LNCAP (cell line): ENCODE measurements around the gene OAF.

Experiments
- TF ChIP-seq, protein P1 (sequence below): fragments of 450-650 bp; IDR thresholded peaks from 2 replicates; pipeline ENCODE4 v1.5.1; 2017; ENCODE audit warnings: mild to moderate bottlenecking

Gene OAF

DNA sequence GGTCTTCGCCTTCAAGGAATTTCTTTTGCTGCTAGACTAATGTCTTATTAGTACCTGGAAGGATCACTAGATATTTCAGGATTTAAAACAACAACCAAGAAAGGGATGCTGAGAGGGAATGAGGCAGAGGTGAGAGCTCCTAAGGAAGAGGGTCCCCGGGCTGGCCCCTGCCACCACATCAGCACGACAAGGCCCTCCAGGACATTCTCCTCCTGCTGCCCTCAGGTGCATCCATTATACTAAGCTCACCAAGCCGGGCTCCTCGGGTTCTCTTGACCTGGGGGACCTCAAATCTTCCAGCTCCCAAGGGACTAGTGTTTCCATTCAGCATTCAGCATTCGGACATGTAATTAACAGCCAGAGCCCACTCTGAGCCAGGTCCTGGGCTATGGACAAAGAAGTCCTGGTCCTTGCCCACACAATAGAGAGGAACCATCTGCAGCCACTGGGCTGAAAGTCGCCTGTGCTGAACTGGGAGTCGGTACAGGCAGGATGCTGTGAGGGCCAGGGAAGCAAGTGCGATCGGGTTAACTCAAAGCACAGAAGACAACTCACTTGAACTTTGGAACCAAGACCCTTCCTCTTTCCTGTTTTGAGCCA, 29.4 kb upstream of the OAF start:
- TF ChIP-seq, protein P1, sequence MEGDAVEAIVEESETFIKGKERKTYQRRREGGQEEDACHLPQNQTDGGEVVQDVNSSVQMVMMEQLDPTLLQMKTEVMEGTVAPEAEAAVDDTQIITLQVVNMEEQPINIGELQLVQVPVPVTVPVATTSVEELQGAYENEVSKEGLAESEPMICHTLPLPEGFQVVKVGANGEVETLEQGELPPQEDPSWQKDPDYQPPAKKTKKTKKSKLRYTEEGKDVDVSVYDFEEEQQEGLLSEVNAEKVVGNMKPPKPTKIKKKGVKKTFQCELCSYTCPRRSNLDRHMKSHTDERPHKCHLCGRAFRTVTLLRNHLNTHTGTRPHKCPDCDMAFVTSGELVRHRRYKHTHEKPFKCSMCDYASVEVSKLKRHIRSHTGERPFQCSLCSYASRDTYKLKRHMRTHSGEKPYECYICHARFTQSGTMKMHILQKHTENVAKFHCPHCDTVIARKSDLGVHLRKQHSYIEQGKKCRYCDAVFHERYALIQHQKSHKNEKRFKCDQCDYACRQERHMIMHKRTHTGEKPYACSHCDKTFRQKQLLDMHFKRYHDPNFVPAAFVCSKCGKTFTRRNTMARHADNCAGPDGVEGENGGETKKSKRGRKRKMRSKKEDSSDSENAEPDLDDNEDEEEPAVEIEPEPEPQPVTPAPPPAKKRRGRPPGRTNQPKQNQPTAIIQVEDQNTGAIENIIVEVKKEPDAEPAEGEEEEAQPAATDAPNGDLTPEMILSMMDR = no peak

DNA sequence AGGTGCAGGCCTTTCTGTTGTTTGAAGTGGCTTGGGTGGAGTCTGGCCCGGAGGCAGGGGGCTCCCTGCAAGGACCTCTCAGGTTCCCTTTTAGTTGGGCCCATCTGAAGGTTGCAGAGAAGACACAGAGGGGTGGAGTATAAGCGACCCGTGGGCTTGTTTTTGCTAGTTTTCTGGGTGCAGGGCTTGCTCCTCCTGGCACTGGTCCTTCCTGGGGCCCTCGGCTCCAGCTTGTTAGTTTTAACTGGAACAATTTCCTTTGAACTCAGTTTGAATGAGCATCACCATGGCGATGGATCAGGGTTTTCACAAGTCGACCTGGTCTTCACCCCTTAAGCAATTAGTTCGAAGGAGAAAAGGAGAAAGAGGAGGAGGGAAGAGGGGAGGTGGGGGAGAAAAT, 28.5 kb upstream of the OAF start:
- TF ChIP-seq, protein P1 = no peak

DNA sequence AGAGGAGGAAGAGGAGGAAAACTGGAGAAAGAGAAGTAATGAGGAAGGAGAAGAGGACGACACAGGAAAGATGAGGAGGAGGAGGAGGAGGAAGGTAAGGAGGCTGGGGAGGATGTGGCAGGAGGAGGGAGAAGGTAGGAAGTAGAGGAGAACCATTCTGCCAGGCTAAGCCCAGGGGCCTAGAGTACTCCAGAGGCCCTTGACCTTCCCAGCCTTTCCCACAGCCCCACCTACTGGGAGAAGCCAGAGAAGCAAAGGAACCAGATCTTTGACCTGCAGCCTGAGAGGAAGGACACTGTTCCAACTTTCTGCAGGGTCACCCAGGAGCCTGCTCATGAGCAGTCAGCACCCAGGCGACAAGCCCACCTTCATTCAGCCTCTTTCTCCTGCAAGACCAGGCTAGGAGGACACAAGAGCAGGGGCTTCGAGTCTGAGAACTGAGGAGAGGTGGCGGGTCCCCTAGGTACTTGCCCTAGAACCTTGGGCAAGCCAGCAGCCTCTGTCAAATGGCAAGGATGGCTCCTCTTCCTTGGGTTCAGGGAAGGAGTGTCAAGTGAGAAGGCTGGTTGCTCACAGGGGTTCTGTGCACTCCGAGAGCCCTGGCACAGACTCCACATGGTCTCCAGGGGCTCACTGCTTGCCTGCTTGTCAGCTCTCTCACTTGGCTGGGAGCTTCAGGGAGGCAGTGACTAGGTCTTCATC, 27.9 kb upstream of the OAF start:
- TF ChIP-seq, protein P1 = peak; percentile 47

DNA sequence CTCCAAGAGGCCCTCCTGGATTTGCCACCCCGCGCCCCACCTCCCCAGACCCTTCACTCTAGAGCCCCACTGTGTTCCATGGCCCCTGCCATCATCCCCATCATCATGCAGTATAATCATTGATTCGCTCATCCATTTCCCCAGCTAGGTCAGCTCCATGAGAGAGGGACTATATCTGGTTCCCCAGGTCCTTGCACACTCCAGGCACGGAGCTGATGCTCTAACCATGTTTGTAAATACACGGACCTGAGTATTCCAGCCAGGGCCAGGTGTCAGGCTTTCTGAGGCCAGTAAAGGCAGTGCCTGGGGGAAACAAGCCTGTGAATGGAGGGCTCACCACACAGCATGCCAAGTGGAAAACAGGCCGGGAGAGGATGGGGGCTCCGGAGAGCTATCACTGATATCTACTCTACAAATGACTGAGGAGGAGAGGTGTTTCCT, 27.1 kb upstream of the OAF start:
- TF ChIP-seq, protein P1 = no peak

DNA sequence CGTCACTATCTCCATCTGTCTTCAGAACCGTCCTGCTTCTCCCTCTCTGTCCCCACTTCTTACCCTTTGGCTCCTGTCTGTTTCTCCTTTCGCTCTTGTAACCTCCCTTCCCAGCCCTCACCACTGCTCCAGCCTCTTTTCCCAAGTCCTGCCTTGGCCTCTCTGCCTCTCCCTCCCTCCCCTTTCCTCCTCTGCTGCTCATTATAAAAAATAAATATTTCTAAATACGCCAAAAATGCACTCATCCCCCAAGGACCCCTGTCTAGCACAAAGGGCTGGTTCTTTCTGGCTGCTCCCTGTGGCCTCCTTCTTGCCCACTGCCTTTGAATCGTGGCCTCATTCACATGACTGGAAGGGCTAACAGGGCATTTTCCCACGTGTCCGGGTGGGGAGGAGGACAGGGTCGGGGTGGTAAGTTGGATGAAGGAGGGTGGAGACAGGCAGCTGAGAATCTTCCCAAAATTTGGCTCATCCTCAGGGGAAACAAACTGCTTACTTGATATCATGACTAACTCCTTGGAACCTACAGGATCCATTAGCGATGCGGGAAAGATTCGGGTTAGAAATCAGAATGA, 26.4 kb upstream of the OAF start:
- TF ChIP-seq, protein P1 = no peak

DNA sequence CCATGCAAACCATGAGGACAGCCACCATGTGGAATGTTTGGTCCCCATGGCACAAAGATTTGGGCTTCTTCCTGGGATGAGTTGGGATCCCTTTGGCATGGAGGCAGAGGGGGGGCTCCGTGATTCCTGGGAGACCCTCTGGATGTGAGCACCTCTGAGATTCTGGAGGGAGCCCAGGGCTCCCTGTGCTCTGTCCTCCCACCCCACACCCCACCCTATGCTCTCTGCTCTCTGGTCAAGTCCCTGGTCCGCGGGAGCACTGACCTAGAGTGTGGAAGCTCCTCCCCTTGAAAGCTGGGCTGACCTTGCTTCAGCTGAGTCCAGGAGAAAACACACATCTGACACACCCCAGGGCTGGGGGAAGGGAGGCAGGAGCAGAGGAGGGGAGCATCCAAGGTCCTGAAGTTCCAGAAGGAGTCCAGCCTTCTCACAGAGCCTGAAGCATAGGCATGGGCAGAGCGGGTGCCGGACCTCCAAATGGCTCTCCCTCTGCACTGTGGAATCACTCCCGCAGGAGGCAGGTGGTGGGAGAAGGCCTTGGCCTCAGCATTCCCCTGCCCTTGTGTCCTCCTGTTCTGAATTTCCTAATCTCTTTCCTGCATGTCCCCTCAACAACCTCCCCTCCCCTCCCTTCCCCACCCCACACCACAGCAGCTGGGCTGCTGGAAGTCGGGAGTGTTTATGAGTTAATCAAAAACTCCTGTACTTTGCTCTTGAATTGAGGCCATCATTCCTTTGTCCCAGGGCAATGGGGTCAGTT, 25.7 kb upstream of the OAF start:
- TF ChIP-seq, protein P1 = no peak

DNA sequence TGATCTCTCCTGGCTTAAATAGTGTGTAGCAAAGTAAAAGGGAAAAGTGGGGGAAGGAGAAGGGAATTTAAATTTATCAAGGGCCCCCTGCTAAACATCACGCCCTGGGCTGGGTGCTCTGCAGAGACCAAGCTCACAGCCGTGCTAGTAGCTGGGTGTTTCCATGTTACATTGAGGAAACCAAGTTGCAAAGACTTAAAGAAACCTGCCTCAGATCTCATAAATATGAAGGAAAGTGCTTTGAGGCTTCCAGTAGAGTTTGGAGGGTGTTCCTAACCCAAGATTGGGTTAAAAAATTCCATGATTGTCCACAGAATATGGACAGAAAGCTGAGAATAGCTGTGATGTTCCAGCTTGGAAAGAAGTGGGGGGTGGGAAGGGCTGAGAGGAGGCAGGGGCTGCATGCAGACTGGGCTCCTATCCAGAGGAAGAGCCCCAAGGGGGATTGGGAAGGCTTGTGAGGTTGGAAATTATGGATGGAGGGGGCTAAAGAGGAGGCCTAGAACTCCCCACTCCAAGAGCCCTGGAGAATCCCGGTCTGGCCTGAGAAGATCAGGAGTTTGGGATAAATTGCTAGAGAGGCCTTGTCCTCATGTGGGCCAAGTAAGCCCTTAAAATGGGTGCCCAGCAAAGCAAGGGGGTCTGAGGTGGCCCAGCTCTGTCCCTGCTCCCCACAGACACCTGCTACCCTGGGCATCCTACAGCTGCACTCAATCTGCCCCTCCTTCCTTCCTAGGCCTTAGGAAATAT, 25.0 kb upstream of the OAF start:
- TF ChIP-seq, protein P1 = no peak
